Parathyroid adenoma (tissue), 2 donors: ENCODE measurements around the gene UBE2U.
"Not testable (repeated sequence)": the region's sequence is repeated elsewhere in the genome, so short reads cannot be mapped to it uniquely, and the experiment has no call there.

Experiments
- H2AFZ ChIP-seq: fragments of 300-600 bp; sonication (generic); one replicate; pipeline ENCODE4 v1.7.0; 2017; ENCODE audit warnings: antibody characterized with exemption, mild to moderate bottlenecking
- H3K27ac ChIP-seq: fragments of 300-600 bp; sonication (generic); one replicate; pipeline ENCODE4 v1.7.0; 2017
- H3K27me3 ChIP-seq: fragments of 300-600 bp; sonication (generic); one replicate; pipeline ENCODE4 v1.7.0; 2017; ENCODE audit warnings: low read length; ENCODE audit not compliant: control insufficient read depth, insufficient read depth
- H3K36me3 ChIP-seq: fragments of 300-600 bp; sonication (generic); one replicate; pipeline ENCODE4 v1.7.0; 2017; ENCODE audit warnings: low read length; ENCODE audit not compliant: control insufficient read depth, insufficient read depth
- H3K4me1 ChIP-seq: fragments of 300-600 bp; sonication (generic); one replicate; pipeline ENCODE4 v1.7.0; 2017; ENCODE audit warnings: control low read depth
- H3K4me2 ChIP-seq: fragments of 300-600 bp; sonication (generic); one replicate; pipeline ENCODE4 v1.7.0; 2017; ENCODE audit warnings: low read length
- H3K4me3 ChIP-seq: fragments of 300-600 bp; sonication (generic); one replicate; pipeline ENCODE4 v1.7.0; 2017; ENCODE audit warnings: low read depth, low read length
- H3K79me2 ChIP-seq: fragments of 300-600 bp; sonication (generic); one replicate; pipeline ENCODE4 v1.7.0; 2017; ENCODE audit warnings: control low read depth
- H3K9ac ChIP-seq: fragments of 300-600 bp; sonication (generic); one replicate; pipeline ENCODE4 v1.7.0; 2017; ENCODE audit warnings: mild to moderate bottlenecking
- H3K9me3 ChIP-seq: fragments of 300-600 bp; sonication (generic); one replicate; pipeline ENCODE4 v1.7.0; 2017; ENCODE audit warnings: low read length; ENCODE audit not compliant: control insufficient read depth
- TF ChIP-seq, protein P1 (sequence below): fragments of 300-600 bp; sonication (generic); IDR thresholded peaks from one replicate; pipeline ENCODE4 v1.7.0; 2017; ENCODE audit warnings: antibody characterized with exemption, mild to moderate bottlenecking
- donor health status: primary hyperparathyroidism.

UBE2U gene

DNA sequence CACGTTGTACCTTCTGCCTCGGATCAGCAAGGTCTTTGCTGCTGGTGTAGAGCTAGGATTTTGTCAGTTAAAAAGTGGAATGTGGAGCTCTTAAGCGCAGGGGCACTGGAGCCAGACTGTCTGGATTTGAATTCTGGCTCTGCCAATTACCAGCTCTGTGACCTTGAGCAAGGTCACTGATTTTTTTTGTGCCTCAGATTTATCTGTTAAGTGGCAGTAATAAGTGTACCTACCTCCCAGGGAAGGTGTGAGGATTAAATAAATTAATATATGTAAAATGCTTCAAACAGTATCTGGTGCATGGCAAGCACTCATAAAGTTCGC, 40.3 kb downstream of the UBE2U start:
- TF ChIP-seq, protein P1, sequence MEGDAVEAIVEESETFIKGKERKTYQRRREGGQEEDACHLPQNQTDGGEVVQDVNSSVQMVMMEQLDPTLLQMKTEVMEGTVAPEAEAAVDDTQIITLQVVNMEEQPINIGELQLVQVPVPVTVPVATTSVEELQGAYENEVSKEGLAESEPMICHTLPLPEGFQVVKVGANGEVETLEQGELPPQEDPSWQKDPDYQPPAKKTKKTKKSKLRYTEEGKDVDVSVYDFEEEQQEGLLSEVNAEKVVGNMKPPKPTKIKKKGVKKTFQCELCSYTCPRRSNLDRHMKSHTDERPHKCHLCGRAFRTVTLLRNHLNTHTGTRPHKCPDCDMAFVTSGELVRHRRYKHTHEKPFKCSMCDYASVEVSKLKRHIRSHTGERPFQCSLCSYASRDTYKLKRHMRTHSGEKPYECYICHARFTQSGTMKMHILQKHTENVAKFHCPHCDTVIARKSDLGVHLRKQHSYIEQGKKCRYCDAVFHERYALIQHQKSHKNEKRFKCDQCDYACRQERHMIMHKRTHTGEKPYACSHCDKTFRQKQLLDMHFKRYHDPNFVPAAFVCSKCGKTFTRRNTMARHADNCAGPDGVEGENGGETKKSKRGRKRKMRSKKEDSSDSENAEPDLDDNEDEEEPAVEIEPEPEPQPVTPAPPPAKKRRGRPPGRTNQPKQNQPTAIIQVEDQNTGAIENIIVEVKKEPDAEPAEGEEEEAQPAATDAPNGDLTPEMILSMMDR, result no peak
- no peaks in the 10 kb centered on the region for H3K9me3 ChIP-seq
- H3K9ac ChIP-seq, result no peak overlapping the region
- no peaks in the 10 kb centered on the region for H3K4me1 ChIP-seq
- no peaks in the 10 kb centered on the region for H3K36me3 ChIP-seq
- H2AFZ ChIP-seq, result no peak overlapping the region
- H3K4me2 ChIP-seq, result no peak overlapping the region
- H3K27ac ChIP-seq, result no peak overlapping the region
- H3K79me2 ChIP-seq, result no peaks in the 10 kb centered on the region
- no peak overlapping the region for H3K4me3 ChIP-seq
- no peaks in the 10 kb centered on the region for H3K27me3 ChIP-seq

DNA sequence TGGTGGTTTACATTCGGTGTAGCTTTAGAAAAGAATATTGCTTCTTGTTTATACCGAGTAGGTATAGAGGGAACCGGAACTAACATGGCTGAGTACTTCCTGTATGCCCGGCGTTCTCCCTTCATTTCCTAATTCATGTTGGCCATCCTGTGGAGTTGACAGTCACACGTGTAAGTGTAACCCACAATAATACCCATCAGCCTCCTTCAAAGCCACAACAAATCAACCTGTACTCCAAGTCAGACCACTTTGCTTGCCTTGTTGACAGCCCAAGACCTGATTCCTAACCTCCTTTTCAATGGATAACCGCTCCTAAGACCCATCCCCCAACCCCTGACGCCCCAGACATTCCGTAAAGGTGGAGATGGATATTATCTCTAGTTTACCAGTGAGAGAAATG, 42.1 kb downstream of the UBE2U start:
- no peaks in the 10 kb centered on the region for H3K79me2 ChIP-seq
- no peaks in the 10 kb centered on the region for H3K4me1 ChIP-seq
- H3K4me2 ChIP-seq, result no peak overlapping the region
- no peaks in the 10 kb centered on the region for H3K36me3 ChIP-seq
- TF ChIP-seq, protein P1, result no peak
- H2AFZ ChIP-seq, result peak overlapping the region; percentile 38
- H3K4me3 ChIP-seq, result no peak overlapping the region
- H3K27ac ChIP-seq, result no peak overlapping the region
- no peak overlapping the region for H3K9ac ChIP-seq
- H3K27me3 ChIP-seq, result no peaks in the 10 kb centered on the region
- no peaks in the 10 kb centered on the region for H3K9me3 ChIP-seq

DNA sequence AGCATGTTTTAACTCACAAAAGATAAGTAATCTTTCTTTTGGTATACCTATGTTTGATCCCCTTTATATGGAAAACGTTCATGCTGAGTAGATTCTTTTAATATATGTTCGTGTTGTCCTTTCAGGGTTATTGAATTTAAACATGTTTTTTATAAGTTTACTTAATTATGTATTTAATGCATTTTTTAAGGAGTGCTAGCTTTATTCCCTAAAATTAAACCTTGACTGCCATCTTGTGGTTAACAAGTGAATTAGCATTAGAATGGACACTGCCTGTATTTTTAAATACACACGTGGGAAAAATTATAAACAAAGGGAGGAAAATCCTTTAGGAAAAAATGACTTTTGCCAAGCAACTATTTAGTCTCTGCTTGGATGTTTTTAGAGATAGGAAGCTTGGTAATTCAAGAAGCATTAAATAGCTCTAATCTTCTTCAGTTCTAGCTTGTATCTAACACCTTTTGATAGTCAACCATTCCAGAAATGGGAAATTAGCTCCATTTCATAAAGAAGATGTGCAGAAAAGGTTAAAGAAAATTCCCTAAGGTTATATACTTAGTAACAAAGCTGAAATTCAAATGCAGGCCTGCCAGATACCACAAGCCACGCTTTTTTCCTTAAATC, 43.0 kb downstream of the UBE2U start:
- TF ChIP-seq, protein P1, result peak; percentile 68
- H3K27ac ChIP-seq, result no peak overlapping the region
- no peak overlapping the region for H3K4me3 ChIP-seq
- no peak overlapping the region for H3K9ac ChIP-seq
- no peaks in the 10 kb centered on the region for H3K9me3 ChIP-seq
- no peaks in the 10 kb centered on the region for H3K79me2 ChIP-seq
- no peaks in the 10 kb centered on the region for H3K4me1 ChIP-seq
- no peak overlapping the region for H2AFZ ChIP-seq
- no peak overlapping the region for H3K4me2 ChIP-seq
- no peaks in the 10 kb centered on the region for H3K27me3 ChIP-seq
- no peaks in the 10 kb centered on the region for H3K36me3 ChIP-seq

DNA sequence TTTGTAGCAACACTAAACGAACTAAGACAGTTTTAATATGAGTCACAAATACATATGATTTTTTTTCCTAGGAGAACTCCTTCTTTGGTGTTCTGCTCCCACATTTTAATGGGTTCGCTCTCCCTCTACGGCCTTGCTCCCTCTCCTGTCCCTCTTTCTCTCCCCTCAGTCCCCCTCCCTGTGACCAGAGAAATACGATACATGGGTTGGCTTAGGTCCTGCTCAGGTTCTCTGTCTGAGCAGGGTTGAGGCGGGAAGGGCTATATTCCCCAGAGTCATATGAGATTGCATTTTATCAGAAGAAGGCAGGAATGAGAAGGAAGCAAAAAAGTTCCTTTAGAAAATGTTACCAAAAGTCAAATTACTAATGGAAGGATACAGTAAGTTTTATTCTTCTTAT, 44.6 kb downstream of the UBE2U start:
- TF ChIP-seq, protein P1, result no peak
- H2AFZ ChIP-seq, result no peak overlapping the region
- no peak overlapping the region for H3K9ac ChIP-seq
- no peaks in the 10 kb centered on the region for H3K9me3 ChIP-seq
- H3K27ac ChIP-seq, result no peak overlapping the region
- H3K79me2 ChIP-seq, result no peaks in the 10 kb centered on the region
- no peaks in the 10 kb centered on the region for H3K27me3 ChIP-seq
- no peak overlapping the region for H3K4me2 ChIP-seq
- H3K4me3 ChIP-seq, result no peak overlapping the region
- H3K36me3 ChIP-seq, result no peaks in the 10 kb centered on the region
- H3K4me1 ChIP-seq, result no peaks in the 10 kb centered on the region

DNA sequence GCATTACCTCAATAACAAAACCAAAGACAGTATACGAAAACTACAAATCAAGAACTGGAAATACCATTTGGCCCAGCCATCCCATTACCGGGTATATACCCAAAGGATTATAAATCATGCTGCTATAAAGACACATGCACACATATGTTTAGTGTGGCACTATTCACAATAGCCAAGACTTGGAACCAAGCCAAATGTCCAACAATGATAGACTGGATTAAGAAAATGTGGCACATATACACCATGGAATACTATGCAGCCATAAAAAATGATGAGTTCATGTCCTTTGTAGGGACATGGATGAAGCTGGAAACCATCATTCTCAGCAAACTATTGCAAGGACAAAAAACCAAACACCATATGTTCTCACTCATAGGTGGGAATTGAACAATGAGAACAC, 47.0 kb downstream of the UBE2U start:
- not testable (repeated sequence) for H3K36me3 ChIP-seq, H2AFZ ChIP-seq, H3K9me3 ChIP-seq, H3K9ac ChIP-seq, H3K79me2 ChIP-seq, H3K27ac ChIP-seq, H3K27me3 ChIP-seq, H3K4me1 ChIP-seq, H3K4me2 ChIP-seq, H3K4me3 ChIP-seq
